ENCODE measurements around the gene SPATC1L. TPM values are rescaled to one million over a fixed set of nuclear protein-coding genes. Genes with fewer than 3 reads are reported as not detected.
A peak's percentile ranks its signal among the peaks of the same experiment; 100 is the strongest.
"Not testable (repeated sequence)": the region's sequence is repeated elsewhere in the genome, so short reads cannot be mapped to it uniquely, and the experiment has no call there.

The SPATC1L gene
- total and polyA plus RNA-seq, 2 donors = 3.6 to 20.4 TPM

GRCh38 chr21:46188226-46189212 lies 4.3 kb upstream of the SPATC1L start:
- no peak for DNase-seq (ENCODE audit: extremely low spot score)
- Histone ChIP-seq H3K36me3 (ENCODE audit: insufficient read depth) (no peaks in the 10 kb centered on the region), H3K27ac (ENCODE audit: low read depth) (no peak overlapping the region), H3K4me1 (ENCODE audit: insufficient read depth) (no peaks in the 10 kb centered on the region), H3K4me3 (ENCODE audit: low read depth, low read length) (no peak overlapping the region)
- 47% methylated on average over 17 of the region's 17 CpGs for WGBS

DNA sequence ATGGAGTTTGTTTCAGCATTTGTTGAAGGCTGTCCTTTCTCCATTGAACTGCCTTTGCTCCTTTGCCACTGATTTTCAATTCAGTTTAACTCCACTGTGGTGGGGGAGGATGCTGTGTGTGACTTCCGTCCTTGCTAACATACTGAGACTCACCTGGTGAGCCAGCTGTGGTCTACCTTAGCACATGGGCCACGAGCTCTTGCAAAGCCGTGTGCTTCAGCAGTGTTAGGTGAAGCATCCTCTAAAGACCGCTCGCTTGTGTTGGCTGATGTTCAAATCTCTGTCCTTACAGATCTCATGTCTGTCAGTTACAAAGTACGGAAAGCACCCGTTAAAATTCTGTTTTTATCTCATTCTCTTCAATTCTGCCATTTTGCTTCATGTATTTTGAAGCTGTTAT lies 3.6 kb upstream of the SPATC1L start:
- Histone ChIP-seq H3K27ac (ENCODE audit: low read depth) (no peak overlapping the region), H3K4me3 (ENCODE audit: low read depth, low read length) (no peak overlapping the region), H3K4me1 (ENCODE audit: insufficient read depth) (no peaks in the 10 kb centered on the region), H3K36me3 (ENCODE audit: insufficient read depth) (no peaks in the 10 kb centered on the region)
- no peak for DNase-seq (ENCODE audit: extremely low spot score)
- 83% methylated on average over 7 of the region's 7 CpGs for WGBS

GRCh38 chr21:46187261-46187660 lies 3.0 kb upstream of the SPATC1L start:
- no peak for DNase-seq (ENCODE audit: extremely low spot score)
- WGBS = 95% methylated on average over 8 of the region's 8 CpGs
- H3K4me1 ChIP-seq (ENCODE audit: insufficient read depth) = no peaks in the 10 kb centered on the region
- no peak overlapping the region for H3K4me3 ChIP-seq (ENCODE audit: low read depth, low read length)
- H3K36me3 ChIP-seq (ENCODE audit: insufficient read depth) = no peaks in the 10 kb centered on the region
- no peak overlapping the region for H3K27ac ChIP-seq (ENCODE audit: low read depth)

DNA sequence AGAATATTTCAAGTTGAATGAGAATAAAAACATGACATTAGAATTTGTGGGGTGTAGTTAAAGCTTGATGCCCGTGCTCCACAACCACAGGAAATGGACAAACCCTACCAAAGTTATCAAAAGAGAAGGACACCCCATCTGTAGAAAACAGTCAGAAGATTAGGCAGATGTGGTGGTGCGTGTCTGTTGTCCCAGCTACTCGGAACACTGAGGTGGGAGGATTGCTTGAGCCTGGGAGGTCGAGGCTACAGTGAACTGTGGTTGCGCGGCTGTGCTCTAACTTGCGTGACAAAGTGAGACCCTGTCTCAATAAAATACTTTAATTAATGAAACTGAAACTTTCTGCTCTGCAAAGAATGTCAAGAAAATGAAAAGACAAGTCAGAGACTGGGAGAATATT lies 1.5 kb upstream of the SPATC1L start:
- H3K4me3 ChIP-seq (ENCODE audit: low read depth, low read length) = no peak overlapping the region
- no peak overlapping the region for H3K27ac ChIP-seq (ENCODE audit: low read depth)
- WGBS = 89% methylated on average over 7 of the region's 7 CpGs
- DNase-seq (ENCODE audit: extremely low spot score) = no peak
- no peaks in the 10 kb centered on the region for H3K4me1 ChIP-seq (ENCODE audit: insufficient read depth)
- no peaks in the 10 kb centered on the region for H3K36me3 ChIP-seq (ENCODE audit: insufficient read depth)

GRCh38 chr21:46184625-46185555 lies 631 bp upstream of the SPATC1L start:
- H3K27ac ChIP-seq (ENCODE audit: low read depth) = peak overlapping the region; percentile 58
- H3K36me3 ChIP-seq (ENCODE audit: insufficient read depth) = no peaks in the 10 kb centered on the region
- WGBS = 11% methylated on average over 30 of the region's 30 CpGs
- DNase-seq (ENCODE audit: extremely low spot score) = peak; percentile 69
- peak overlapping the region; percentile 38 for H3K4me3 ChIP-seq (ENCODE audit: low read depth, low read length)
- H3K4me1 ChIP-seq (ENCODE audit: insufficient read depth) = no peaks in the 10 kb centered on the region

DNA sequence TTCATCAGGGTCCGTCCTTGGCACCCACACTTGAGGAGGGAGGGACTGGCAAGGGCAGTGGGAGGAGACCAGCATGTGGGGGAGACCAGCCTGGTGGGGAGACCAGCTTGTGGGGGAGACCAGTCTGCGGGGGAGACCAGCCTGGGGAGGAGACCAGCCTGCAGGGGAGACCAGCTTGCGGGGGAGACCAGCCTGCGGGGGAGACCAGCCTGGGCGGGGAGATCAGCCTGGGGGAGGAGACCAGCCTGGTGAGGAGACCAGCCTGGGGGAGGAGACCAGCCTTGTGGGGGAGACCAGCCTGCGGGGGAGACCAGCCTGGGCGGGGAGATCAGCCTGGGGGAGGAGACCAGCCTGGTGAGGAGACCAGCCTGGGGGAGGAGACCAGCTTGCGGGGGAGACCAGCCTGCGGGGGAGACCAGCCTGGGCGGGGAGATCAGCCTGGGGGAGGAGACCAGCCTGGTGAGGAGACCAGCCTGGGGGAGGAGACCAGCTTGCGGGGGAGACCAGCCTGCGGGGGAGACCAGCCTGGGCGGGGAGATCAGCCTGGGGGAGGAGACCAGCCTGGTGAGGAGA lies 836 bp downstream of the SPATC1L start:
- WGBS = 36% methylated on average over 7 of the region's 13 CpGs
- not testable (repeated sequence) for DNase-seq (ENCODE audit: extremely low spot score); H3K4me3 ChIP-seq (ENCODE audit: low read depth, low read length); H3K4me1 ChIP-seq (ENCODE audit: insufficient read depth); H3K36me3 ChIP-seq (ENCODE audit: insufficient read depth); H3K27ac ChIP-seq (ENCODE audit: low read depth)

DNA sequence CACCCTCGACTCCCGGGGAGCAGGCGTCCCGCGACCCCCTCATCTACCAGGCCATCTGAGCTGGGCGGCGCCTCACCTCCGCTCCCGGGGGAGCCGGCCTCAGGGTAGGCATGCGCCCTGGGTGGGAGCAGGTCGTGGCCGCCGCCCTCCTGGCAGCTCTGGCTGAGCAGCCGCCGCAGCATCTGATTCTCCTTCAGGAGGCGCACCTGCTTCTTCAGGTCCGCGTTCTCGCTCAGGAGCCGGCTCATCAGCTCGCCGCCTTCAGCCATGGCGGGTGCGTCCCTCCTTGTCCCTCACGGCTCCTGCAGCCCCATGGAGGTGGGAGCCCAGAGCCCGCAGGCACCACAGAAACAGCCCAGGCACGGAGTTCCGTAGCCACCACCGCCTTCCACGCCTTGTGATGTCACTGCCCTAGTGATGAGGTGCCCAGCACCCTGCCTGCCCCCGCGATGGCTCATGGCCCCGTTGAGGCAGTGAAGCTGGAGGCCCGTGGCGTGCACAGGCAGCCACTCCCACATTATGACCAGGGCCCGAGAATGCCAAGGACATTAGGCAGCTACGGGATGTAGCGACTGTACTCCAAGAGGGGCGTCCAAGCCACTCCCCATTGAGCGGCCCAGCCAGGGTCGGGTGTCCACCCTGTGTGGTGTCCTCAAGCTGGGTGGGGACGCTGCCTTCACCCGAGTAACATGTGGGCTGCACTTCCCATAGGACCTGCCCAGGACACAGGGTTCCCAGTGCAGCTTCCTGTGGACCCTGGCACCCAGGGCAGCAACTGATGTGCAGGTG lies 1.5 kb downstream of the SPATC1L start:
- WGBS = 85% methylated on average over 44 of the region's 44 CpGs
- Histone ChIP-seq H3K4me3 (ENCODE audit: low read depth, low read length) (no peak overlapping the region), H3K36me3 (ENCODE audit: insufficient read depth) (no peaks in the 10 kb centered on the region), H3K27ac (ENCODE audit: low read depth) (no peak overlapping the region), H3K4me1 (ENCODE audit: insufficient read depth) (no peaks in the 10 kb centered on the region)
- DNase-seq (ENCODE audit: extremely low spot score) = no peak

GRCh38 chr21:46181953-46182547 lies 2.2 kb downstream of the SPATC1L start:
- Histone ChIP-seq H3K36me3 (ENCODE audit: insufficient read depth) (no peaks in the 10 kb centered on the region), H3K4me1 (ENCODE audit: insufficient read depth) (no peaks in the 10 kb centered on the region), H3K27ac (ENCODE audit: low read depth) (no peak overlapping the region), H3K4me3 (ENCODE audit: low read depth, low read length) (no peak overlapping the region)
- WGBS = 85% methylated on average over 16 of the region's 16 CpGs
- no peak for DNase-seq (ENCODE audit: extremely low spot score)

DNA sequence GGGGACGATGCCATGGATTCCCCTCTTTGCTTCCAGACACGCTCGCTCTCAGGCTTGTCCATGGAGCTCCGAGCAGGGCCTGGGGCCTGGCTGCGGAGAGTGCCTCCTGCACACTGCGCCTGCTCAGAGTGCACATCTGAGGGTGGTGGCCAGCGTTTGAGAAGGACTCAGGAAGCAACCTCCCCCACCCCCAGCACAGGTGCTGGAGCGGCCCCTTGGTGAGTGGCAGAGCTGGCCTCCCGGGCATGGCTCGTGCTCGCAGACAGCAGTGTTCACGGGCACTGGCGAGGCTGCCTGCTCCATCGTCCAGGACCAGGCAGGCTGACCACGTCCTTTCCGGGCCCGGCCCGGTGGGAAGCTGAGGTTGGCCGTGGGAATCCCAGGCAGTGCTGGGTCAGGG lies 2.8 kb downstream of the SPATC1L start:
- Histone ChIP-seq H3K27ac (ENCODE audit: low read depth) (no peak overlapping the region), H3K4me1 (ENCODE audit: insufficient read depth) (no peaks in the 10 kb centered on the region), H3K36me3 (ENCODE audit: insufficient read depth) (no peaks in the 10 kb centered on the region), H3K4me3 (ENCODE audit: low read depth, low read length) (no peak overlapping the region)
- DNase-seq (ENCODE audit: extremely low spot score) = no peak
- 89% methylated on average over 19 of the region's 19 CpGs for WGBS

GRCh38 chr21:46180778-46181391 lies 3.4 kb downstream of the SPATC1L start:
- no peak for DNase-seq (ENCODE audit: extremely low spot score)
- no peaks in the 10 kb centered on the region for H3K36me3 ChIP-seq (ENCODE audit: insufficient read depth)
- 88% methylated on average over 26 of the region's 26 CpGs for WGBS

GRCh38 chr21:46180079-46180722 lies 4.1 kb downstream of the SPATC1L start:
- WGBS = 67% methylated on average over 24 of the region's 24 CpGs

More at GRCh38 chr21:46180778-46181391, 3.4 kb downstream of the SPATC1L start:
- Histone ChIP-seq H3K4me3 (ENCODE audit: low read depth, low read length) (no peak overlapping the region), H3K4me1 (ENCODE audit: insufficient read depth) (no peaks in the 10 kb centered on the region), H3K27ac (ENCODE audit: low read depth) (no peak overlapping the region)

DNA sequence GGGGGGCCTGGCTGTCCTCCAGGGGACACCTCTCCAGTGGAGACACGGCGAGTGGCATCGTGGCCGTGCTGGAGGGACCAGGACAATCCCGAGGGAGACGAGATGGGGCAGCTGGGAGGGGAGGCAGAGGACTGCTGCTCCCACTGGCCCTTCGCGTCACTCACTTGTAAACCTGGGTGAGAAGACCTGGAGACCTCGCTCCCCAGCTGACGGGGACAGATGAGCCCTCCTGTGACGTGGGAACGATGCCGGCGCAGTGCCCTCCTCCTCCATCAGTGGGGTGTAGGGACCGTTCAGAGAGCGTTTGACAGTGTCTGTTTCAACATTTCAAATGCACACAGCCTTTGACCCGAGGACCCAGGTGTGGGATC lies 4.6 kb downstream of the SPATC1L start:
- no peaks in the 10 kb centered on the region for H3K36me3 ChIP-seq (ENCODE audit: insufficient read depth)
- DNase-seq (ENCODE audit: extremely low spot score) = no peak
- H3K27ac ChIP-seq (ENCODE audit: low read depth) = no peak overlapping the region
- H3K4me1 ChIP-seq (ENCODE audit: insufficient read depth) = no peaks in the 10 kb centered on the region
- H3K4me3 ChIP-seq (ENCODE audit: low read depth, low read length) = no peak overlapping the region
- 87% methylated on average over 17 of the region's 17 CpGs for WGBS

More at GRCh38 chr21:46180079-46180722, 4.1 kb downstream of the SPATC1L start:
- no peak overlapping the region for H3K4me3 ChIP-seq (ENCODE audit: low read depth, low read length)
- H3K36me3 ChIP-seq (ENCODE audit: insufficient read depth) = no peaks in the 10 kb centered on the region
- no peaks in the 10 kb centered on the region for H3K4me1 ChIP-seq (ENCODE audit: insufficient read depth)
- no peak overlapping the region for H3K27ac ChIP-seq (ENCODE audit: low read depth)
- no peak for DNase-seq (ENCODE audit: extremely low spot score)
